ENCODE measurements around the gene BAIAP3.
"Not testable (repeated sequence)": the region's sequence is repeated elsewhere in the genome, so short reads cannot be mapped to it uniquely, and the experiment has no call there.

BAIAP3 gene

DNA sequence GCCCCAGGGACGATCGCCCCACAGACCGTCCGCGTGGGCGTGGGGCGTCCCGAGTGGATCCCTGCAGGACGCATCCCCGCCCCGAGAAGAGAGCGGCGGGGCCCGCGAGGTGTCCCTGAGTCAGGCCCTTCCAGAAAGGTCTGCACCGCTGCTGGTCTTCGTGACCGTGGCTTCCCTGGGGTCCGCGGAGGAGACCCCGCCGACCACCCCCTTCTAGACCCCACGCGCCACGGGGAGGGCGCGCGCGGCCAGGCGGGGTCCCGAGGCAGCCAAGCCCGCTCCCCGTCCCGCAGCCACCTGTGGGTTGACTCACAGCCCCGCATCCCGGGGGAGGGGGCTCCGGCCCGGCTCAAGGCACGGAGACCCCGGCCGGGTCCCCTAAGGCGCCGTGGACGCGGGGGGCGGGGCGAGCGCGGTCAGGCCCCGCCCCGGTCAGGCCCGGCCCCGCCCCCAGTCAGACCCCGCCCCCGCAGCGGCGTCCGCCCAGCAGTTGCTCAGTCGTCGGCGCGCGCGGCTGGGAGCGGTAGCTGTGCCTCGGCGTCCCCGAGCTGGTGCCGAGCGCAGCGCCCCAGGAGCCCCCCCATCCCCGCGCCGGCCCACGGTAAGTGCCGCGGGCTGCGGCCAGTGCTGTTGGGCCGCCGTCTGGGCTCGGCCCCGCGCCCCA, at the start of gene BAIAP3:
Gene BAIAP3, plus strand, starts transcription at position 497 of the 664 bp plus-strand sequence. CDS start 4,905 bp downstream, outside the sequence.
- DNase-seq = no peak

GRCh38 chr16:1283996-1284616, 49.3 kb upstream of the BAIAP3 start:
- DNase-seq = no peak

GRCh38 chr16:1285669-1286512, 47.6 kb upstream of the BAIAP3 start:
- DNase-seq = no peak

DNA sequence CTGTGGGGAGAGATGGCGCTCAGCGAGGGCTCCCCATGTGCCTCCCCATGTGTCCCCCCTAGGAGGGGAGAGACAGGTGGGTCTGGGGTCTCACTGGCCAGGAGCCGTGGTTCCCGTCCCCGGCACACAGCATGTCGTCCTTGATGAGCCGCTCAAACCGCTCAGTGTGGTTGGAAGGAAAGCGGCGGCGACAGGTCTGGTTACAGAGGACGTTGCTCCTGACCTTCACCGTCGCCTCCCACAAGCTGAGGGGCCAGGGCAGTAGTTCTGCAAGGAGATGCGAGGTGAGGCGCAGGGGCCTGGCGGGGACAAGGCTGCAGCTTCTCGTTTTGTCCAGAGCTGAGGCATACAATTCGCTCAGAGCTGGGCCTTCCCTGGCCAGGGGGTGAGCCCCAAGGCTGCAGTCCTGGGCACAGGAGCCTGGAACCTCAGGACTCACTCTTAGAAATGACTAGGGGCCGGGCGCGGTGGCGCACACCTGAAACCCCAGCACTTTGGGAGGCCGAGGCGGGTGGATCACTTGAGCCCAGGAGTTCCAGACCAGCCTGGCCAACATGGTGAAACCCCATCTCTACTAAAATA, 46.8 kb upstream of the BAIAP3 start:
- no peak for DNase-seq

DNA sequence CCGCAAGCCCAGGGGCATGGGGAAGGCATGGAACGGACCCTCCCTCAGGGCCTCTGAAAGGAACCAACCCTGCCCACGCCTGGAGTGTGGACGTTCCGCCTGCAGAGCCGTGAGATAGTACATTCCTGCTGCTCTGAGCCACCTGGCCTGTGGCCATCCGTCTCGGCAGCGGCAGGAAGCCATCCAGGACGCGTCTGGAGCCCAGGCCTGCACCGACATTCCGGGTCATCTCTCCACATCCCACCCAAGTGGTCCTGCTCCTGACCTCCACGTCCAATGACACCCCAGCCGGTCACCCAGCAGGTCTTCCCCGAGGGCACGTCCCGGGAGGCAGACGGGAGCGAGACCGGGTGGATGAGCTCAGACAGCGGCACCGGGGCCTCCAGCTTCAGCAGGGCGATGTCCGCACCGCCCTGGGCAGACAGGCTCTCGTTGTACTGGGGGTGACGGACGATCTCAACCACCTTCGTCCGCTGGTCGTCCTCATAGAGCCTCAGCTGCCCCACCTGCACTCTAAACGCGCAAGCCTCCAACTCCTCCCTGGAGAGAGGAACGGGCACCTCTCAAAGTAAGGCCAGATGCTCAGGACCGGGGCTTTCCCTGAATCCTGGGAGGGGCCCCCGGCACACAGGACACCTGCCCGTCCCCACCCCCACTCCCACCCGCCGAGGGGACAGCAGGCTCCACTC, 45.3 kb upstream of the BAIAP3 start:
- DNase-seq = no peak

- DNase-seq = no peak
Measured at GRCh38 chr16:1288813-1289476, 44.5 kb upstream of the BAIAP3 start.

- DNase-seq = no peak
Measured at GRCh38 chr16:1289477-1289866, 44.0 kb upstream of the BAIAP3 start.

DNA sequence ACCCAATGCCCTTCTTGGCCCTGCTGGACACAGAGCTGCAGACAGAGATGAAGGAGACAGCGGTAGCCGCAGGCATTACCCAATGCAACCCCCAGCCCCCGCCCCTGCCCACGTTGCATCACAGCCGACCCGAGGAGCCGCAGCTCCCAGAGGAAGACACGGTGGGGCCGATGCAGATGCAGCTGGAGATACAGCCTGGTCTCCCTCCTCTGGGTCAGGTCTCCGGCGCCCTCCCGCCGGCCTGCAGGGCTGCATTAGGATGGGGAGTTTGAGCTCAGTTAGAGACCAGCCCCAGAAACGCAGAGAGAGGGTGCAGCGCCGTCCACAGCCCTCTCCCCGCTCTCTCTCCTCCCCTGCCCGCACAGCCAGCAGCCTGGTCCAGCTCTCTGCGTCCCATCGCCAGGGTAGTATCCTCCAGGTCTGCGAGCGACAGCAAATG, 43.4 kb upstream of the BAIAP3 start:
- DNase-seq = no peak

- DNase-seq = no peak
Measured at GRCh38 chr16:1290860-1291575, 42.4 kb upstream of the BAIAP3 start.

- DNase-seq = no peak
Measured at GRCh38 chr16:1291576-1291974, 41.9 kb upstream of the BAIAP3 start.

GRCh38 chr16:1292208-1292607, 41.2 kb upstream of the BAIAP3 start:
- DNase-seq = not testable (repeated sequence)

DNA sequence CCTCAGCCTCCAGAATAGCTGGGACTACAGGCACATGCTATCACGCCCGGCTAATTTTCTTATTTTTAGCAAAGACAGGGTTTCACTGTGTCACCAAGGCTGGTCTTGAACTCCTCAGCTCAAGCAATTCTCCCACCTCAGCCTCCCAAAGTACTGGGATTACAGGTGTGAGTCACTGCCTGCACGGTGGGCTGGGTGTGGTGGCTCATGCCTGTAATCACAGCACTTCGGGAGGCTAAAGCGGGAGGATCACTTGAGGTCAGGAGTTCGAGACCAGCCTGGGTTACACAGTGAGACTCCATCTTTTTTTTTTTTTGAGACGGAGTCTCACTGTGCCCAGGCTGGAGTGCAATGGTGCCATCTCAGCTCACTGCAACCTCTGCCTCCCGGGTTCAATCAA, 40.6 kb upstream of the BAIAP3 start:
- DNase-seq = not testable (repeated sequence)

- no peak for DNase-seq
Measured at GRCh38 chr16:1293921-1294656, 39.4 kb upstream of the BAIAP3 start.

DNA sequence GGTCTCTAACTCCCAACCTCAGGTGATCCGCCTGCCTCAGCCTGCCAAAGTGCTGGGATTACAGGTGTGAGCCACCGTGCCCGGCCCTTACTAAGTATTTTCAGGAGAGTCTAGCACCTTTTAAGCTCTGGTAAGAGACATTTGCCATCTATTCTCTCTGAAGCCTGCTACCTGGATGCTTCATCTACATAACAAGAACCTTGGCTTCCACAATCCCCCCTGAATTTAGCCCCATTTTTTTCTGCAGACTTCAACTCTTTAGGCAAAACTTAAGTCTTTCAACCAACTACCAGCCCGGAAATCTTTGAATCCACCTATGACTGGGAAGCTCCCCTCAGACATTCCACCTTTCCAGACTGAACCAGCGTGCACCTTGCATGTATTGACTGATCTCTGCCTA, 38.0 kb upstream of the BAIAP3 start:
- DNase-seq = no peak

DNA sequence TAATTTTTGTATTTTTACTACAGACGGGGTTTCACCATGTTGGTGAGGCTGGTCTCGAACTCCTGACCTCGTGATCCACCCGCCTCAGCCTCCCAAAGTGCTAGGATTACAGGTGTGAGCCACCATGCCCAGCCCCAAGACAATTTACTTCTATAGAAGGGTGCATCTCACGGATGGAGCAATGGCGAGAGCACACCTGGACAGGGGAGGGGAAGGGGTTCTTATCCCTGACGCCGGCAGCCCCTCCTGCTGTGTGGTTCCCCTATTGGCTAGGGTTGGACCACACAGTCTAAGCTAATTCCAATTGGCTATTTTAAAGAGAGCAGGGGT, 36.8 kb upstream of the BAIAP3 start:
- DNase-seq = not testable (repeated sequence)

DNA sequence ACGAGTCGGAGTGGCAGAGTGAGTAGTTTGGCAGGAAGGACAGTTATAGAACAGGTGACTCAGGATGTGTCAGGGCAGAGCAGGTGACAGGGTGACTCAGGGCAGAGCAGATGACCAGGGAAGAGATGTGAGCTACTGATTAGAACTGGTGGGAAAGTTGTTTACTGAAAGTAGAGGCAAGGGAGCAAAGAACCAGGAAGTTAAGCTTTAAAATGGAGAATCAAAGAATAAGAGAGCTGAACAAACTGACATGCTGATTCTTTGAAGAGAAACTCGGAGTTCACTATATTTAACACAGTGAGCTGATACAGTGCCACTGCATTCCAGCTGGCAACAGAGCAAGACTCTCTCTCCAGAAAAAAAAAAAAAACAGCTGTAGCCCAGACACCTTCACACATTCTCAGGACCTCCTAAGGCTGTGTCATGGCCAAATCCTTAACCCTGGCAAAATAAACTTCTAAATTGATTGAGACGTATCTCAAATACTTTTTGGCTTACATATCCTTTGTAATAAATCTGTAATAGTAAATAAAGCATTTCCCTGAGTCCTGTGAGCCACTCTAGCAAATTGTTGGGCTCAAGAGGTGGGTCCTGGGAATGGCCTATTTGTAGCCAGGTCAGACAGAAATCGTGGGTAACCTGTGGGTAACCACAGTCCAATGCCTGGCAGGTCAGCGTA, 36.3 kb upstream of the BAIAP3 start:
- no peak for DNase-seq

DNA sequence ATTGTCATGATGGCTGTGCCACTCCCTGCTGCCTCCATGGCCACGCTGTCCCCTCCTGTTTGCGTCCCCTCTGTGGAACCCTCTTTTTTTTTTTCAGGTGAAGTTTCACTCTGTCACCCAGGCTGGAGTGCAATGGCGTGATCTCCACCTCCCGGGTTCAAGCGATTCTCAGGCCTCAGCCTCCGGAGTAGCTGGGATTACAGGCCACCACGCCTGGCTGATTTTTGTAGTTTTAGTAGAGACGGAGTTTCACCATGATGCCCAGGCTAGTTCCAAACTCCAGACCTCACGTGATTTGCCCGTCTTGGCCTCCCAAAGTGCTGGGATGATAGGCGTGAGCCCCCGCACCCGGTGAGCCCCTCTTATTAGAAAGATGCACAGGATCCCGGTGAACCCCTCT, 35.0 kb upstream of the BAIAP3 start:
- DNase-seq = no peak

DNA sequence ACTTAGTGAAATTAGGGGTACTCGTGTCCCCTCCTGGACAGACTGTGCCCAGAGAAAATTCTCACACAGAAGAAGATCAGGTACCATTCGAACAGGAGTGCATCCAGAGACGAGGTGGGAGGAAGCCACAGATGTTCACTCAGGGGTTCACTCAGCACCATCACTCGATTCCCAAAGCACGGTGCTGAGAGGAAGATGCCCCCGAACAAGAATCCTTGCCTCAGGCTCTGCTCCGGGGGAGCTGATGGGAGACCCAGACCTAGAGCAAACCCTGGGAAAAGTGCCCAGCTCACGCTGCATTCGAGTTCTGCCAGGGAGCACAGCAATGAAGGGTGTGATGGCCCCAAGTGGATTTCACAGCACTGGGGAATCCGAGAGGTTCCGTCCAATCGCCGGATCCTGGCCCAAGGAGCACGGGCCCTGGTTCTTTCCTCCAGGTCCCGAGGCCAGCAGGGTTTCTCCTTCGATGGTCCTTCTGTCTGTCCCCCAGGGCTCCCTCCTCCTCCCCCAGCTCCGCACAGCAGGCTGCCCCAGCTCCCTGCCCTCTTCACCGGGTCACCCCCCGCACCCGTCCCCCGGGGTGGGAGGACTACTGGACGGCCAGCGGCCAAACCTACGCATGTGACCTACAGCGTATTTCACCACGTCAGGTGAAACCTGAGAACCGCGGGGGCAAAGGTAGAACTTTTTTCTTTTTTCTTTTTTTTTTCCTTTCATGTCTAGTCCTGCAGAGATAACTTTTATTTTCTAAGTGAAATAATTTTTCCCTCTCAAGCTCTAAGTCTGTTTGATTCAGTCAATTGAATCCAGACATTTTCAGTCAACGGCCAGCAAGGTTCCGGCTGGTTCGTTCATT, 34.2 kb upstream of the BAIAP3 start:
- no peak for DNase-seq

- DNase-seq = no peak
Measured at GRCh38 chr16:1299868-1300203, 33.6 kb upstream of the BAIAP3 start.

Data from C1 segment of cervical spinal cord (tissue), 14 donors.